Measurements from ENCODE around the gene PPIL3.

- TF ChIP-seq, protein P1, sequence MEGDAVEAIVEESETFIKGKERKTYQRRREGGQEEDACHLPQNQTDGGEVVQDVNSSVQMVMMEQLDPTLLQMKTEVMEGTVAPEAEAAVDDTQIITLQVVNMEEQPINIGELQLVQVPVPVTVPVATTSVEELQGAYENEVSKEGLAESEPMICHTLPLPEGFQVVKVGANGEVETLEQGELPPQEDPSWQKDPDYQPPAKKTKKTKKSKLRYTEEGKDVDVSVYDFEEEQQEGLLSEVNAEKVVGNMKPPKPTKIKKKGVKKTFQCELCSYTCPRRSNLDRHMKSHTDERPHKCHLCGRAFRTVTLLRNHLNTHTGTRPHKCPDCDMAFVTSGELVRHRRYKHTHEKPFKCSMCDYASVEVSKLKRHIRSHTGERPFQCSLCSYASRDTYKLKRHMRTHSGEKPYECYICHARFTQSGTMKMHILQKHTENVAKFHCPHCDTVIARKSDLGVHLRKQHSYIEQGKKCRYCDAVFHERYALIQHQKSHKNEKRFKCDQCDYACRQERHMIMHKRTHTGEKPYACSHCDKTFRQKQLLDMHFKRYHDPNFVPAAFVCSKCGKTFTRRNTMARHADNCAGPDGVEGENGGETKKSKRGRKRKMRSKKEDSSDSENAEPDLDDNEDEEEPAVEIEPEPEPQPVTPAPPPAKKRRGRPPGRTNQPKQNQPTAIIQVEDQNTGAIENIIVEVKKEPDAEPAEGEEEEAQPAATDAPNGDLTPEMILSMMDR (IDR thresholded peaks at IDR 0.05): no peak
- TF ChIP-seq POLR2A (IDR thresholded peaks at IDR 0.05): no peak
- no peak for TF ChIP-seq POLR2AphosphoS5 (IDR thresholded peaks at IDR 0.05)
Measured at GRCh38 chr2:200861617-200862155, 27.2 kb downstream of the PPIL3 start.

Measured in breast epithelium (tissue), 3 donors.